ENCODE measurements around the gene SIRPA.

Gene SIRPA

DNA sequence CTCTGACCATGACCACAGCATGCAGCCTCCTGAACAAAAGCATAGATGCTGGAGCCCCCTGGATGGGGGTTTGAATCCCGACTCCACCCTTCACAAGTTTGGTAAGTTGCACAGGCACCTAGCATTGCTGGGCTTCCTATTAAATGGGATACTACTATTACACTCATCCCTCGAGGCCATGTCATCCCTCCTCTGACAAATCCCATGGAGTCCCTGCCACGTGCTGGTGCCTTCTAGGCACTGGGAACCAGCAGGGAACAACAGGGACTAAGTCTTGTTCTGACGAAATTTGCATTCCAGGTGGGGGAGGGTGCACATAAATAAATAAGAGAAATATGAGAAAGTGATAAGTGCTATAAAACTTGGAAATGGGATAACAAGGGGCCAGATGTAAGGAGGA, 15.3 kb upstream of the SIRPA start:
- H3K4me1 ChIP-seq (ENCODE audit: control insufficient read depth, low read depth, low read length) = peaks cover 7% of the 10 kb centered on the region
- no peaks in the 10 kb centered on the region for H3K36me3 ChIP-seq (ENCODE audit: control insufficient read depth, low read depth, low read length)
- H3K27ac ChIP-seq (ENCODE audit: low read length) = no peak overlapping the region
- no peaks in the 10 kb centered on the region for H3K27me3 ChIP-seq (ENCODE audit: control insufficient read depth, insufficient read depth, low read length)
- H3K9me3 ChIP-seq (ENCODE audit: control insufficient read depth, low read depth, low read length) = no peaks in the 10 kb centered on the region
- no peak overlapping the region for H3K9ac ChIP-seq (ENCODE audit: low read length)
- no peak overlapping the region for H3K4me3 ChIP-seq (ENCODE audit: low read length)

DNA sequence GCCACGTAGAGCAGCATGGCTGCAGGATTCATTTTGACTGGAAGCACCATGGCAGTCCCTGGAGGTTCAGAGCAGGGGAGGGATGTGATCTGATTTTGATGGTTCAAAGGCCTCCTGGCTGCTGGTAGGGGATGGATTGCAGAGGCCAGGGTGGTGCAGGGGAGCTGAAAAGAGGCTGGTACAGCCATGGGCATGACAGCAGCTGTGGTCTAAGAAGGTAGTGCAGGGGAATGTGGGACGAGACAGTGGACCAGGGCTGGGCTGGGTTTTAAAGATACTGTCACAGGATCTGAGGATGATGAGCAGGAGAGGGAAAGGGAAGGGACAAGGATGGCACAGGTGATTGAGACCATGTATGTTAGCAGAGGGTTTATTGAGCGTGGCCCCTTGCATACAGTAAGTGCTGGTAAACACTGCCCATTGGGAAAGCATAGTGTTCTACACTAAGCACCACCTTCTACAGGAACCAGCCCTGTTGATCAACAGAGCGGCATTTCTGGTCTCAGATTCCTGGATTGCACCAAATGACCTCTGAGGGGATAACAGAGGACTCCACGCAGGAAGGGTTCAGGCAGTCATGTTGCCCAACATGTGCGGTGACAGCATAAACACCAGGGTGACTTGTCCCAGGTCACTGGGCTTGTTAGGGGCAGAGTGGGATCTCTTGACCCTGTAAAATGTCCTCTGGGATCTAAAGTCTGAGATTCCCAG, 14.5 kb upstream of the SIRPA start:
- Histone ChIP-seq H3K9me3 (ENCODE audit: control insufficient read depth, low read depth, low read length) (no peaks in the 10 kb centered on the region), H3K4me1 (ENCODE audit: control insufficient read depth, low read depth, low read length) (peaks cover 7% of the 10 kb centered on the region), H3K9ac (ENCODE audit: low read length) (no peak overlapping the region), H3K4me3 (ENCODE audit: low read length) (no peak overlapping the region), H3K27ac (ENCODE audit: low read length) (no peak overlapping the region), H3K36me3 (ENCODE audit: control insufficient read depth, low read depth, low read length) (no peaks in the 10 kb centered on the region), H3K27me3 (ENCODE audit: control insufficient read depth, insufficient read depth, low read length) (no peaks in the 10 kb centered on the region)

DNA sequence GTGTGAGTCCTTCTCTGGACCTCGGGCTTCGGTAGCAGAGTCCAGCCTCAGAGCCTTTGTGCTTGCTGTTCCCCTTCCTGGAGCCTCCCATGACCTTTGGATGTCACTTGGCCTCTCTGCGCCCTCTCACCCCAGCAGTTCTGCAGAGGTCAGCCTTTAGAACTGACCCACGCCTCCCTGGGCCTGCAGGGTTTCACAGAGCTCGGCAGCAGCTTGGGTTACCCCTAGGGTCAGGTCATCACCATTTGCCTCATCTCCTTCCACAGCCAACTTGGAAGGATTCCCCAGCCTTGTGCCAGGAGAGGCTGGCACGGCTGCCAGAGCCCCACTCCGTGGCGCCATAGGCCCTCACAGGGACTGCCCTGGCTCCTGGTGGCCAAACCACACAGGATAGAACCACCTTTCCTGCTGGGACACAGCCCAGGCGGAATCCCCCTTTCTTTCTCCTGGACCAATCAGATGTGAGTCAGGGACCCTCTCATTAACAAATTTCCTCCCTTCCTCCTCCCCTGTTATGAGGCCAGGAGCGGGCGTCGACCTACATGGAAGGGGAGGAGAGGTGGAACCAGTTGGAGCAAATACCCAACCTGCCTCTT, 13.9 kb upstream of the SIRPA start:
- no peak overlapping the region for H3K4me3 ChIP-seq (ENCODE audit: low read length)
- no peak overlapping the region for H3K9ac ChIP-seq (ENCODE audit: low read length)
- no peaks in the 10 kb centered on the region for H3K27me3 ChIP-seq (ENCODE audit: control insufficient read depth, insufficient read depth, low read length)
- H3K27ac ChIP-seq (ENCODE audit: low read length) = no peak overlapping the region
- H3K36me3 ChIP-seq (ENCODE audit: control insufficient read depth, low read depth, low read length) = no peaks in the 10 kb centered on the region
- H3K4me1 ChIP-seq (ENCODE audit: control insufficient read depth, low read depth, low read length) = peaks cover 7% of the 10 kb centered on the region
- no peaks in the 10 kb centered on the region for H3K9me3 ChIP-seq (ENCODE audit: control insufficient read depth, low read depth, low read length)

DNA sequence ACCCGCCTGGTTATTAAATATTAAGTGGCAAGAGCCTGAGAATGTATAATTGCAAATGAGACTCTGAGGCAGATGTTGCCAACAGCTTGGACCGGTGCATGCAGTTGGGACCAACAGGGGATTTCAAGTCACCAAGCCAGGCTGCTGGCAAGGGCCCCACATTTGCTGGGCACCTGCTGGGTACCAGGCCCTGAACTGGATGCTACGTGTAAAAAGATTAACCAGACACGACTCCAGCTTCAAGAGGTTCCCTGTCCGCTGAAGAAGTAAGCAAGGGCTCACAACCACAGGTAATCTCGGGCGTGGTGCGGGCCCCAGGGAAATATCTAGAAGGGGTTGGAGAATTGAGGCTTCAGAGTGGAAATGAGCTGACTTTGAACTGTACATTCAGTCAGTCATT, 13.2 kb upstream of the SIRPA start:
- no peaks in the 10 kb centered on the region for H3K27me3 ChIP-seq (ENCODE audit: control insufficient read depth, insufficient read depth, low read length)
- no peaks in the 10 kb centered on the region for H3K9me3 ChIP-seq (ENCODE audit: control insufficient read depth, low read depth, low read length)
- H3K9ac ChIP-seq (ENCODE audit: low read length) = no peak overlapping the region
- H3K4me1 ChIP-seq (ENCODE audit: control insufficient read depth, low read depth, low read length) = peaks cover 7% of the 10 kb centered on the region
- no peaks in the 10 kb centered on the region for H3K36me3 ChIP-seq (ENCODE audit: control insufficient read depth, low read depth, low read length)
- no peak overlapping the region for H3K4me3 ChIP-seq (ENCODE audit: low read length)
- H3K27ac ChIP-seq (ENCODE audit: low read length) = no peak overlapping the region

DNA sequence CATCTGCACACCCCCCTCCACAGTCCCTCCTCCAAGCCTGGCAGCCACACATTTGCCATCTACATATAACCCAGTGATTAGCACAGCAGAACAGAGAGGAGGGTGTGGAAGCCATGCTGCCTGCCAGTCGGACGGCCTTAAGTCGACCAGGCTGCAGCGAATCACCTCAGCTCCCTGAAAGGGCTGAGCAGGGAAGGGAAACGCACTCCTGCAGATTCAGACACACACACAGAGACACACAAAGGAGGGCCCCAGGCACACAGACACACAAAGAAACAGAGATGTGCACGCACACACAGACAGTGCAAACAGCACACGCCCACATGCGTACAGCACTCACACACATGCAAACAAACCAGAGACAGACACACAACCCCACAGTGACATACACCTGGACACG, 11.2 kb upstream of the SIRPA start:
- no peak overlapping the region for H3K9ac ChIP-seq (ENCODE audit: low read length)
- H3K4me3 ChIP-seq (ENCODE audit: low read length) = no peak overlapping the region
- H3K27me3 ChIP-seq (ENCODE audit: control insufficient read depth, insufficient read depth, low read length) = no peaks in the 10 kb centered on the region
- no peaks in the 10 kb centered on the region for H3K9me3 ChIP-seq (ENCODE audit: control insufficient read depth, low read depth, low read length)
- H3K36me3 ChIP-seq (ENCODE audit: control insufficient read depth, low read depth, low read length) = no peaks in the 10 kb centered on the region
- H3K27ac ChIP-seq (ENCODE audit: low read length) = no peak overlapping the region
- peaks cover 7% of the 10 kb centered on the region for H3K4me1 ChIP-seq (ENCODE audit: control insufficient read depth, low read depth, low read length)

DNA sequence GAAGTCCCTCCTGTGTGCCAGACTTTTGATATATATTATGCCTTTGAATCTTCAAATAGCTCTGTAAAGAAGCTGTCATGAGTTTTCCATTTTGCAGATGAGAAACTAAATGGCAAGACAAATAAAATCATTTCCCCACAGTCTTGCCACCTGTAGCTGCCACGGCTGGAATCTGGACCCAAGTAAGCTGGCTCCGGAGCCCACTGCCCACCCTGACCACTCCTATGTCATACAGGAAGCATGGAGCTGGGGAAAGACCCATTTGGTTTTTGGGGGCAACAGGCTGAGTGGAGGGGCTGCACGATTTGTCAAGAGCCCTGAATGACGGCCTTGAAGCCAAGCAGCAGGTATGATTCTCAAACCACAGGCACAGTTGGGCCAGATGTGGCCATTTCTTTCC, 10.0 kb upstream of the SIRPA start:
- H3K9me3 ChIP-seq (ENCODE audit: control insufficient read depth, low read depth, low read length) = no peaks in the 10 kb centered on the region
- H3K4me1 ChIP-seq (ENCODE audit: control insufficient read depth, low read depth, low read length) = peaks cover 7% of the 10 kb centered on the region
- H3K9ac ChIP-seq (ENCODE audit: low read length) = no peak overlapping the region
- H3K4me3 ChIP-seq (ENCODE audit: low read length) = no peak overlapping the region
- H3K27me3 ChIP-seq (ENCODE audit: control insufficient read depth, insufficient read depth, low read length) = no peaks in the 10 kb centered on the region
- H3K36me3 ChIP-seq (ENCODE audit: control insufficient read depth, low read depth, low read length) = no peaks in the 10 kb centered on the region
- no peak overlapping the region for H3K27ac ChIP-seq (ENCODE audit: low read length)

DNA sequence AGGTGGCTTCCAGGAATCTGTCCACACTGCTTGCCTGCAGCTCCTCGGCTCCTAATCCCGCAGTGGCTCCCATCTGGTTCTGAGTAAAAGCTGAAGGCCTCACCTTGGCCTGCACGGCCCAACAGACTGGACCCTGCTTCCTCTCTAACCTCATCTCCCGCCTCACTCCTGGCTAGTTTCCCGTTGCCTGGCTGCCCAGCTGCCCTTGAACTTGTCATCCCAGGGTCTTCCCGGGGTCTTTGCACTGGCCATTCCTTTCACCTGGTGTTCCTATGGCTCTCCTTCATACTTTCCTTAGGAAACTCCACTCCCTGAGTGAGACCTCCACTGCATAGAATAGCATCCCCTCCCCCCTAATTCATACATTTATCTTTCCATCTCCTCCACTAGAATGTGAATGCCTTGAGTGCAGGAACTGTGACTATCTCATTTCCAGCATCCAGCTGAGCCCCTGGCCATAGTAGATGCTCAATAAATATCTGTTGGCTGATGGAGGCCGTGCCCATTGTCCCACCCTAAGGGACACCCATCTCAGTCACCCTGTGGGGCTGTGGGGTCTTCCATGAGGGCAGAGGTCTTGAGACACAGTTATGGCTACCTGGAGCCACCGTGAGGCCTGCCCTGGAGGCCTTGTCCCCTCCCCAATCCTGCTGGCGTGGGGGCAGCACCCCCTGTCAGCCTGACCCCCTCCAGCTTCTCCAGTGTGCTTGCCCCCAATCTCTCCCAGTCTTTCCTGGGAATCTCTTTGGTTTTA, 9.1 kb upstream of the SIRPA start:
- Histone ChIP-seq H3K27me3 (ENCODE audit: control insufficient read depth, insufficient read depth, low read length) (no peaks in the 10 kb centered on the region), H3K36me3 (ENCODE audit: control insufficient read depth, low read depth, low read length) (no peaks in the 10 kb centered on the region), H3K9ac (ENCODE audit: low read length) (no peak overlapping the region), H3K9me3 (ENCODE audit: control insufficient read depth, low read depth, low read length) (no peaks in the 10 kb centered on the region), H3K4me3 (ENCODE audit: low read length) (no peak overlapping the region), H3K27ac (ENCODE audit: low read length) (no peak overlapping the region), H3K4me1 (ENCODE audit: control insufficient read depth, low read depth, low read length) (peaks cover 7% of the 10 kb centered on the region)

DNA sequence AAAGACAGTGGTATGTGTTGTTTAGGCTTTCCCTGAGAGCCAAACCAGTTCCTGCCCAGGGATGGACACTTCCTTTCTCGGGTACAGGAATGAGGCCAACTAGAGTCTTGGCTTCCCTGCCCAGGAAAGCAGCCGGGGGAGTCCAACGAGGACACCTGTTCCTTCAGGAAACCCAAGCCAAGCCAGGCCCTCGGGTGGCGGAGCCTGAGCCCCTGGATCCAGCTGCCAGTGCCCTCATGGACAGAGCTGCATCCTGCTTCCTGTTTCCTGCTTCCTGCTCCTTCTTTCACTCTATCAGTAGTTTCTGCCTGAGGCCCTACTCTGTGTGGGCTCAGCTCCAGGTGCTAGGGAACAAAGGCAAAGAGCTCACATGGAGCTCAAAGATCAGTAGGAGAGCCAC, 7.9 kb upstream of the SIRPA start:
- Histone ChIP-seq H3K9me3 (ENCODE audit: control insufficient read depth, low read depth, low read length) (no peaks in the 10 kb centered on the region), H3K9ac (ENCODE audit: low read length) (no peak overlapping the region), H3K27me3 (ENCODE audit: control insufficient read depth, insufficient read depth, low read length) (peaks cover 4% of the 10 kb centered on the region), H3K4me3 (ENCODE audit: low read length) (no peak overlapping the region), H3K4me1 (ENCODE audit: control insufficient read depth, low read depth, low read length) (no peaks in the 10 kb centered on the region), H3K27ac (ENCODE audit: low read length) (no peak overlapping the region), H3K36me3 (ENCODE audit: control insufficient read depth, low read depth, low read length) (no peaks in the 10 kb centered on the region)

DNA sequence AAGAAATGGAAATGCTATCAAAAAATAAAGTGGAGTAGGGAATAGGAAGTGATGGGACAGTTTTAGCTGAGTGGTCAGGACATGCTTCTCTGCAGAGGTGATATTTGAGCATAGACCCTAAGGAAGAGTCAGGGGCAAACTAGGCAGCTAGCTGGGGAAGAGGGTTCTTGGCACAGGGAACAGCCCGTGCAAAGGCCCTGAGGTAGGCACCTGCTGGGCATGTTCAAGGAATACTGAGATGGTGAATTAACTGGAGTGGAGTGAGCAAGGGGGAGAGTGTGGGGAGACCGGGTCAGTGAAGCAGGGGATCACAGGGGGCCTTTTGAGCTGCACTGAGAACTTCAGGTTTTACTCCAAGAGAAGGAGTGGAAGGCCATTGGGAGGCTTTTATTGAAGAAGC, 7.5 kb upstream of the SIRPA start:
- H3K27ac ChIP-seq (ENCODE audit: low read length) = no peak overlapping the region
- no peak overlapping the region for H3K9ac ChIP-seq (ENCODE audit: low read length)
- no peaks in the 10 kb centered on the region for H3K36me3 ChIP-seq (ENCODE audit: control insufficient read depth, low read depth, low read length)
- no peak overlapping the region for H3K4me3 ChIP-seq (ENCODE audit: low read length)
- H3K4me1 ChIP-seq (ENCODE audit: control insufficient read depth, low read depth, low read length) = no peaks in the 10 kb centered on the region
- peaks cover 8% of the 10 kb centered on the region for H3K27me3 ChIP-seq (ENCODE audit: control insufficient read depth, insufficient read depth, low read length)
- H3K9me3 ChIP-seq (ENCODE audit: control insufficient read depth, low read depth, low read length) = no peaks in the 10 kb centered on the region

DNA sequence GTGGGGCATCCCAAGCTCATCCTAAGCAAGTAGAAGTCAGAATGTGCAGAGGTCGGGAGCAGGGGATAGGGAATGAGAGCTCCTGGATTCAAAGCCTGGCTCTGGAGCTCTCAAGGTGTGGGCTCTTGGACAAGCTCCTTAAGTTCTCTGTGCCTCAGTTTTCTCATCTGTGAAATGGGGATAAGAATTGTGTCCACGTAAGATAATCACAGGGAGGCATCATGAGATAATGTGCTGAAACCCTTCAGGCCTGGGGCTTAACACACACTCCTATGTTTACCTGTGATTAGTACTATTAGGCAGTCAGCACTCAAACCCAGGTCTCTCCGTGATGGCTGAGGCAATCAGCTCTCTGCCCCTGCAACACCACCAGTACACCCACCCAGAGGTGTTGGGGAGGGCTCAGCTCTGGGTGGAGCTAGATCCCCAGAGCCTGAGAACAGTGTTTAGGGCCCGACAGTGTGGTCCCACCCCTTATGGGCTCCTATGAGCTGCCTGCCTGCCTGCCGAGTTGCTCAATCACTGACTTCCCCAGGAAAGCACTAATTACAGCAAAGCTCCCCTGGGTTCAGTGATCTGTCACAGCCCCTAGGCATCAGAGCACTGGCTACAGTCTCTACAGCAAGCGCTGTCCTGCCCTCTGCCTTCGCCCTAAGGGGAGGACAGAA, 6.3 kb upstream of the SIRPA start:
- Histone ChIP-seq H3K4me1 (ENCODE audit: control insufficient read depth, low read depth, low read length) (no peaks in the 10 kb centered on the region), H3K27me3 (ENCODE audit: control insufficient read depth, insufficient read depth, low read length) (peaks cover 20% of the 10 kb centered on the region), H3K36me3 (ENCODE audit: control insufficient read depth, low read depth, low read length) (no peaks in the 10 kb centered on the region), H3K9ac (ENCODE audit: low read length) (no peak overlapping the region), H3K9me3 (ENCODE audit: control insufficient read depth, low read depth, low read length) (no peaks in the 10 kb centered on the region), H3K4me3 (ENCODE audit: low read length) (no peak overlapping the region), H3K27ac (ENCODE audit: low read length) (no peak overlapping the region)

DNA sequence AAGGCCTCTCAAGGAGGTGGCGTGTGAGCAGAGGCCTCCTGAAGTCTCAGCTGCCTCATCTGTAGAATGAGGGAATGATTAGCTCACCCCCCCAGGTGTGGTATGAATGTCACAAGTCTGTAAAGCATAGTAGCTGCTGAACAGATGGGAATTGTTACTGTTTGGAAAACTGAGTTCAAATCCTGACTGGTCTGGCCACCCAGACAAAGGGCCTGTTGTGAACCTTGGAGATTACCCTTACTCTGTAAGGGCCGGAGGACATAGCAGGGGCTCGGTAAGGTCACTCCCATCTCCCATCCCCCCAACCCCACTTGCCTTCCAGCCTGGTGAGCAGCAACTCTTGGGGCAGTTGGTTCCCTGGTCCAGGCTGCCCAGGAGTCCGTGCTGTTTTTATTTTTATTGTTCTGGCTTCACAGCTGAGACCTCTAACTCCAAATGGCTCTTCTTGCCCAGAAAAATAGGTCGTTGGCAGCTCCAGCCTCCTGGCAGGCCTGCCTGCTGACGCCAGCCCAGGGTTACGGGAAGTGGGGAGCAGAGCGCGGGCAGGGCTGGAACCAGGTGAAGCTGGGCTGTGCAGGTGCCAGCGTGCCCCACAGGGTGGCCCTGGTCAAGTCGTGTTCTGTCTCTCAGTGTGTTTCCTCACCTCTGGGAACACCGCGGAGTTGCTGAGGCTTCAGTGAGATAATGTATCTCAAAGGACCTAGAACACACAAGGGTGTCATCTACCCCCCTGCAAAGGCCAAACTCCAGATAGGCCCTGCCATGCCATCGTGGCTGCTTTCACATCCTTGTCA, 4.5 kb upstream of the SIRPA start:
- Histone ChIP-seq H3K4me3 (ENCODE audit: low read length) (no peak overlapping the region), H3K27ac (ENCODE audit: low read length) (no peak overlapping the region), H3K36me3 (ENCODE audit: control insufficient read depth, low read depth, low read length) (no peaks in the 10 kb centered on the region), H3K9ac (ENCODE audit: low read length) (no peak overlapping the region), H3K27me3 (ENCODE audit: control insufficient read depth, insufficient read depth, low read length) (peaks cover 24% of the 10 kb centered on the region), H3K9me3 (ENCODE audit: control insufficient read depth, low read depth, low read length) (no peaks in the 10 kb centered on the region), H3K4me1 (ENCODE audit: control insufficient read depth, low read depth, low read length) (peaks cover 2% of the 10 kb centered on the region)

Measured in iPS-18a (cell line).